Measurements from ENCODE around the gene CSPG4.

DNA sequence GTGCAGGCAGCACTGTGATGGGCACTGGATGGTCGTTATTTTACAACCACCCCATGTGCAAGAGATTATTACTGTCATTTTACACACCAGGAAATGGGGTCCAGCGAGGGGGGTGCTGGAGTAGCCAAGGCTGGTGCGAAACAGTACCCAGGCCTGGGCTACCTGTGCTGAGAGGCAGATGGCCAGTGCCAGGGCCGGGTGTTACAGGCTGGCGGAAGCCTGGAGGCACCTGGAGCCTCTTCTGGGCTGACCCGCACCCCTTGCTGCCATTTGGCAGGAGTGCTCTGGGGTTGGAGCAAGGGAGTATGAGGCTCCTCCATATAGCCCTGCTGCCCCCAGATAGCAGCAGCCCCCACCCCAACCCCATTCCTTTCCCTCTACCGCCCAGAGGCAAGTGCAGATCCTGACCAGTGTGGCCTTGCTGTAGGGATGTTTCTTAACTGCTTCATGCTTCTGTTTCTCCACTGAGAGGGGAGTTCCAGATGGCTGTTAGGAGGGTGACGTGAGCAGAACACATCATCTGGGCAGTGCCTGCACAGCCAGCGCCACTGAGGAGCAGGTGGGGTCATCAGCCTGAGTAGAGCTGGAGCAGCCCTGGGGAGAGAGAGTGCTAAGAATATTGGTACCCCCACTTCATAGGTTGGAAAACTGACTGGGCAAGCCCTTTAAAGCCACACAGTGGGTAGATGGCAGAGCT lies 49.7 kb downstream of the CSPG4 start:
- TF ChIP-seq, protein P1, sequence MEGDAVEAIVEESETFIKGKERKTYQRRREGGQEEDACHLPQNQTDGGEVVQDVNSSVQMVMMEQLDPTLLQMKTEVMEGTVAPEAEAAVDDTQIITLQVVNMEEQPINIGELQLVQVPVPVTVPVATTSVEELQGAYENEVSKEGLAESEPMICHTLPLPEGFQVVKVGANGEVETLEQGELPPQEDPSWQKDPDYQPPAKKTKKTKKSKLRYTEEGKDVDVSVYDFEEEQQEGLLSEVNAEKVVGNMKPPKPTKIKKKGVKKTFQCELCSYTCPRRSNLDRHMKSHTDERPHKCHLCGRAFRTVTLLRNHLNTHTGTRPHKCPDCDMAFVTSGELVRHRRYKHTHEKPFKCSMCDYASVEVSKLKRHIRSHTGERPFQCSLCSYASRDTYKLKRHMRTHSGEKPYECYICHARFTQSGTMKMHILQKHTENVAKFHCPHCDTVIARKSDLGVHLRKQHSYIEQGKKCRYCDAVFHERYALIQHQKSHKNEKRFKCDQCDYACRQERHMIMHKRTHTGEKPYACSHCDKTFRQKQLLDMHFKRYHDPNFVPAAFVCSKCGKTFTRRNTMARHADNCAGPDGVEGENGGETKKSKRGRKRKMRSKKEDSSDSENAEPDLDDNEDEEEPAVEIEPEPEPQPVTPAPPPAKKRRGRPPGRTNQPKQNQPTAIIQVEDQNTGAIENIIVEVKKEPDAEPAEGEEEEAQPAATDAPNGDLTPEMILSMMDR (IDR thresholded peaks at IDR 0.05; ENCODE audit: low read length) = no peak
- TF ChIP-seq EZH2 (IDR thresholded peaks at IDR 0.05; ENCODE audit: borderline replicate concordance, low read length) = no peak

Data from OCI-LY1 (cell line).